Adipose tissue (tissue), 3 donors: ENCODE data around the gene CCDC146. TPM values are rescaled to one million over a fixed set of nuclear protein-coding genes. Genes with fewer than 3 reads are reported as not detected.
"Not testable (repeated sequence)": the region's sequence is repeated elsewhere in the genome, so short reads cannot be mapped to it uniquely, and the experiment has no call there.

ENCODE experiments used
- H3K27ac ChIP-seq: one replicate; pipeline ENCODE4 v1.5.1; 2013; ENCODE audit warnings: low read depth, low read length
- WGBS, 3 donors: extraction: QIAGEN DNeasy Blood & Tissue Kit; methylation state at CpG; one replicate each; pipeline ENCODE4 v1.1.7; 2013; 5-methylcytosine and 5-hydroxymethylcytosine counted together
- polyA plus RNA-seq, 3 donors: library from polyadenylated mRNA; stranded (reverse); fragments of 200-250 nt; gene quantifications; one replicate each; pipeline ENCODE4 v1.2.3, GENCODE V29; 2013
- donor health status: healthy with polysubstance abuse.
- donor health status: Bipolar disorder and iron deficiency.
- donor health status: healthy.

Gene CCDC146
- polyA plus RNA-seq, 3 donors: 1.5 to 15.7 (median 2.9) TPM

DNA sequence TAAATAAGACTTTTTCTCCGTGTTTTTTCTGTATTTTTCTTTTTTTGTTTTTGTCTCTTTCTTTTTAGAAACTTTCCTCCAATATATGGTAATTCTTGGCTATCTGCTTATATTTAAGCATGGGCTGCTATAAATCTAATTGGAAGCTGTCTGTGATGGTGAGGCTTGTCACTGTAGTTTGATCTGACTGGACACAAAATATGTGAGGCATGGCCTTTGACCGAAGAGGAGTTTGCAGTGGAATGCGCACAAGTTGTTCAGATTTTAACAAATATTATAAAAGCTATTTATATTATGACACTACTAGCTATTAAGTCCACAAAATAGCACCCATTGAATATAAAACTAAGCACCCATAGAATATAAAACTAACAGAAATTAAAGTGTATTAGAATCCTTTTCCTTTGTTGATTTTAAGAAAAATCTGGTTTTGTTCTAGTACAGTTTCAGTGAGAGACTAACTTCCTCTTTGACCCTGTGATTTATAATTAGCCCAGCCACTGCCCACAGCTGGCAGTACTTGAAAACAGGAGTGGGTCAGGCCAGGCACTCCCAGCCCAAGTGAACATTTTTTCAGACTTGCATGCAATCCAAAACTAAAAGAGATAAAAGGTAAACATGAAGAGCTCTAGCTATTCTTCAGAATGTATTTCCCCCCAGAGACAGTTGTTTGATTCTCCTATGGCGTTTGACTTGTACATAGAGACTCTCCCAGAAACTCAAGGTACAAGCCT, 147.1 kb downstream of the CCDC146 start:
- 70 to 79% (median 72%) methylated on average over 4 of the region's 4 CpGs for WGBS, 3 donors
- H3K27ac ChIP-seq: no peak overlapping the region

- no peak overlapping the region for H3K27ac ChIP-seq
Observed at GRCh38 chr7:77270094-77270480, 147.7 kb downstream of the CCDC146 start.

DNA sequence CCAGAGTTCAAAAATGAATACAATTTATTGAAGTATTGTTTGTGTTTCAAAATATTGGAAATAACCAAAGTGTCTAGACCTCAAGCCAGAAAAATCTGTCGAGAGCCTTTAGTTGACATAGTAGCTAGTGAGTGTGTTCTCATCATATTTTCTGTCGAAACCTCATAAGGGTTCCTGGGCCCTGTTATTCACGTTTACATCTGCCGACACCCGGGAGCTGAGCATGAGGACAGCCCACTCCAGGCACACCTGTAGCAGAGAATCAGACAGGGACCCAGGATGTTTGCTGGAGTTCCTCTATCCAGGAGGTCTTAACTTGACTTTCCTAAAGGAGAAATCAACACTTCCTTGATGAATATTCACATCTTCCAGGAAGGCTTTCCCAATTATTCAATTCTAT, 149.4 kb downstream of the CCDC146 start:
- H3K27ac ChIP-seq: no peak overlapping the region
- WGBS, 3 donors: 94 to 97% (median 95%) methylated on average over 5 of the region's 5 CpGs

More at GRCh38 chr7:77270094-77270480, 147.7 kb downstream of the CCDC146 start:
- WGBS, 3 donors: 65 to 92% (median 72%) methylated on average over 1 of the region's 1 CpG

- WGBS, 3 donors: 83 to 90% (median 86%) methylated on average over 2 of the region's 2 CpGs
- not testable (repeated sequence) for H3K27ac ChIP-seq
Observed at GRCh38 chr7:77275663-77276062, 153.2 kb downstream of the CCDC146 start.

- H3K27ac ChIP-seq: no peak overlapping the region
- 70 to 76% (median 72%) methylated on average over 4 of the region's 4 CpGs for WGBS, 3 donors
Observed at GRCh38 chr7:77276120-77276519, 153.7 kb downstream of the CCDC146 start.

- H3K27ac ChIP-seq: no peak overlapping the region
- 32 to 69% (median 66%) methylated on average over 3 of the region's 3 CpGs for WGBS, 3 donors
Observed at GRCh38 chr7:77281780-77282478, 159.5 kb downstream of the CCDC146 start.

- H3K27ac ChIP-seq: no peak overlapping the region
- 32 to 70% (median 56%) methylated on average over 1 of the region's 1 CpG for WGBS, 3 donors
Observed at GRCh38 chr7:77282897-77283296, 160.5 kb downstream of the CCDC146 start.

DNA sequence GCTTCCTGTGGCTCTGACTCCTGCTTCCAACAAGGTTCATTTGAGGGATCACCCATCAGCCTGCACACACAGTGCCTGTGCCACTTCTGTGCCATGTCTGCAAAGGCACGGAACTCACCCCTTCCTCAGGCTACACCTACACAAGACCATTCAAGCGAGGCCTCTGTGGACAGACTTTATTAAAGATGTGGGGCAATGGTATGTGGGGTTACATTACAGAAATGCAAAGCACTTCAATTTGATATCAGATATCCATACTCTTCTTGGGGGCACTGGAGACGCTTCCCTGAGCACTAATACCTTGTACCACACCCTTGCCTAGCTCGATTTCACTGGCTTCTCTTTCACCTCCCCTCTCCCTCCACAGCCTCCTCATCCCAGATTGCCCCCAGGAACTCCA, 161.6 kb downstream of the CCDC146 start:
- no peak overlapping the region for H3K27ac ChIP-seq

DNA sequence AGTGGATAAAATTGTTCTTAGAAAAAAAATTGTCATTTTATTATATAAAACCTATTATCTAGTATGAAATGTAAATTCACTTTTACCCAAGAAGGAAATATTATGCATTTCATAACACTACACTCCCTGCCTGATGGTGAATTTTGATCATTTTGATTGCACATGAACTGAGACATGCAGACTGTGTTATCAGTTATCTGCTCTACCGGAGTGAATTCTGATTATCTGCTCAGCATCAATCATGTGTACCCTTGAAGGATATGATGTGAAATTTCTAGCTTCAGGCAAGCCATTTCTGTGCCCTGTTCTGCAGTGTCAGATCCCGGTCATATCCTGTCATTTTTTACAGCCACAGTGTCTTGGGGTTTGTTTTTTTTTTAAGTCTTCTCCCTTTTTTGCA, 162.2 kb downstream of the CCDC146 start:
- no peak overlapping the region for H3K27ac ChIP-seq
- WGBS, 3 donors: 33 to 60% (median 51%) methylated on average over 2 of the region's 2 CpGs

More for the DNA sequence above, 161.6 kb downstream of the CCDC146 start:
- 86 to 91% (median 87%) methylated on average over 4 of the region's 4 CpGs for WGBS, 3 donors

GRCh38 chr7:77288676-77289320, 166.4 kb downstream of the CCDC146 start:
- WGBS, 3 donors: 55 to 82% (median 74%) methylated on average over 7 of the region's 7 CpGs
- no peak overlapping the region for H3K27ac ChIP-seq

- no peak overlapping the region for H3K27ac ChIP-seq
- WGBS, 3 donors: 96 to 97% (median 96%) methylated on average over 3 of the region's 3 CpGs
Observed at GRCh38 chr7:77289387-77289786, 167.0 kb downstream of the CCDC146 start.

GRCh38 chr7:77290425-77290824, 168.0 kb downstream of the CCDC146 start:
- H3K27ac ChIP-seq: no peak overlapping the region

GRCh38 chr7:77293046-77293445, 170.6 kb downstream of the CCDC146 start:
- 57 to 85% (median 74%) methylated on average over 4 of the region's 4 CpGs for whole genome bisulfite sequencing, 3 donors
- H3K27ac ChIP-seq: no peak overlapping the region

- WGBS, 3 donors: 93 to 97% (median 96%) methylated on average over 2 of the region's 2 CpGs
- H3K27ac ChIP-seq: no peak overlapping the region
Observed at GRCh38 chr7:77295549-77295948, 173.1 kb downstream of the CCDC146 start.

DNA sequence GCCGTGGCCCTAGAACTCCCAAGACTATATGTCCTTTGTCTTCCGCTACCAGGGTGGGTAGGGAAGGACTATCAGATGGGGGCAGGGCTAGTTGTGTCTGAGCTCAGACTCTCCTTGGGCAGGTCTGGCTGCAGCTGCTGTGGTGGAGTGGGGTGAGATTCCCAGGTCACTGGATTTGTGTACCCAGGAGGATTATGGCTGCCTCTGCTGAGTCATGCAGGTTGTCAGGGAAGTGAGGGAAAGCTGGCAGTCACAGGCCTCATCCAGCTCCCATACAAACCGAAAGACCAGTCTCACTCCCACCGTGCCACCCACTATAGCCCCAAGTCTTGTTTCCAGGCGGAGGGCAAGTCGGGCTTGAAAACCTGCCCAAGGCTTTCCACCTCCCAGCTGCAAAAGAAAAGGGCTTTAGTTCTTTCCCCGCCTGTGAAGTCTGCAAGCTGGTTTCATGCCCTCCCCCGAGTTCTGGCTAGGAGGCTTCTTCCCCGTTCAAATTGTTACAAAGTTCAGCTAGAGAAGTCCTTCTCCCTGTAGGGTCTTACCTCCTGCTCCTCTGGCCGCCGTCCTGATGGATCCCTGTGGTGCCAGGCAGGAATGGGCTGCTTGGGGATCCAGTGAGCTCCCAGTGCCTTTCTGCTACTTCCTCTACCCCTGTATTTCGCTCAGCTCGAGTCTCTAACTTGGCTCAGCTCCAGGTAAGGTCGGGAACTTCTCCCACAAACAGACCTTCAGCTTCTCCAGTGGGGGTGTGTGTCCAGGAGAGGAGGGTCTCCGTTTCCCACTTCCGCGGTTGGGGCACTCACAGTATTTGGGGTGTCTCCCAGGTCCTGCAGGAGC, 184.0 kb downstream of the CCDC146 start:
- 62 to 85% (median 63%) methylated on average over 17 of the region's 17 CpGs for WGBS, 3 donors
- no peak overlapping the region for H3K27ac ChIP-seq

GRCh38 chr7:77308792-77309191, 186.4 kb downstream of the CCDC146 start:
- H3K27ac ChIP-seq: no peak overlapping the region
- WGBS, 3 donors: 76 to 83% (median 78%) methylated on average over 4 of the region's 4 CpGs

DNA sequence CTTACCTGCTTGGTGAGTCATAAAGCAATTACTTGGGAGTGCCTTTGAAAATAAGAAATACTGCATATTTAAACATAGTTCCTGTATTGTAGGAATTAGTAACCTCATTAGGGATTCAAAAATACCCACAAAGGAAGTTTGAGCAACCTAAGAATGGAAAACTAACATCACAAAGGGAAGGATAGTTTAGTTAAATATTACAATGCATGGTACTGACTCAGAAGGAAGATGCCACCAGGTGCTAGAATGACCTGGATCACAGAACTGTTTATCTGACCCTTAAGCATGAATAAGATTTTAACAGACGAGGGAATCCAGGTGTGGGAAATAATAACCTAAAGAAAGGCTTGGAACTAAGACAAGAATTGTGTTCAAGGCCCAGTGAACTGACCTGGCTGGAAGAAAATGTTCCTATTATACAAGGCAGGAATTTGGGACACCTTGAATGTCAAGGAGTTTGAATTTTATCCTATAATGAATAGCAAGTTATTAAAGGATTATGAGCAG, 187.4 kb downstream of the CCDC146 start:
- no peak overlapping the region for H3K27ac ChIP-seq
- 69 to 79% (median 74%) methylated on average over 1 of the region's 1 CpG for WGBS, 3 donors

DNA sequence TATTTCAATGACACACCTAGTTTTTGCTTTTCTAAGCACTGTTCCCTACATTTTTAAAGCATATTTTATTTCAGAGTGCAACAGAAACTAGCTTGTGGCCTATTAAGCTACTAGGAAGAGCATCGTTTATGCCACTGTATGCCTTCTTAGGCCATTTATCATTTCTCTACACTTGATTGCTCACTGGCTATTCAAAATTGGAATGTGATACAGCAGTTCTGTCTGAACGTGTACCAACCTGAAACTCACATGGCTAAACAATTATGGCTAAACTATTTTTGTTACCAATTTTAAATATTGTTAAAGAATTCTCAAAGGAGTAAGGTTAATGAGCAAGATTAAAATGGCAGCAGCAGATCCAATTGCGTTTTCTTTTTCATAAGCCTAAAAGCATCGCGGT, 188.6 kb downstream of the CCDC146 start:
- H3K27ac ChIP-seq: no peak overlapping the region
- WGBS, 3 donors: 88 to 92% (median 89%) methylated on average over 5 of the region's 5 CpGs
